HL-60 (cell line): ENCODE results near the gene SLC25A17.

Experiments
- CTCF ChIP-seq: IDR thresholded peaks from one replicate; pipeline ENCODE4 v1.5.1; 2011; ENCODE audit warnings: low read length, control low read depth, inconsistent platforms; ENCODE audit not compliant: insufficient read depth
- POLR2AphosphoS5 ChIP-seq: IDR thresholded peaks from 2 replicates; pipeline ENCODE4 v1.6.1; 2012; ENCODE audit warnings: low read depth
- REST ChIP-seq: IDR thresholded peaks from 2 replicates; pipeline ENCODE4 v1.6.1; 2012; ENCODE audit warnings: low read depth; ENCODE audit not compliant: insufficient replicate concordance
- SPI1 ChIP-seq: IDR thresholded peaks from 2 replicates; pipeline ENCODE4 v1.6.1; 2012; ENCODE audit warnings: low read depth, mild to moderate bottlenecking, borderline replicate concordance

- TF ChIP-seq CTCF, result no peak
- no peak for TF ChIP-seq REST
- no peak for TF ChIP-seq POLR2AphosphoS5
- TF ChIP-seq SPI1, result no peak
Measured at GRCh38 chr22:40741116-40741515, 78.0 kb downstream of the SLC25A17 start.
